Lung microvascular endothelial cell (primary cell): ENCODE data around the gene EMP2. TPM values are rescaled to one million over a fixed set of nuclear protein-coding genes. Genes with fewer than 3 reads are reported as not detected.

Source experiments
- DNase-seq, 2 donors: peaks; one replicate each; pipeline versions ENCODE4 v3.0.0 to v3.0.0-alpha.2; 2010; ENCODE audit warnings: low read depth in 2 of 2
- total RNA-seq: library from RNA; depleted of rRNA; stranded (reverse); fragments of >200 nt; gene quantifications from 2 replicates; pipeline ENCODE4 v1.2.1, GENCODE V29; 2014

The EMP2 gene
- total RNA-seq, 1 donor from 2014 or later: 32.7 TPM

GRCh38 chr16:10493276-10493675 is 87.1 kb downstream of the EMP2 start:
- no peak for DNase-seq

GRCh38 chr16:10490141-10490540 is 90.3 kb downstream of the EMP2 start:
- DNase-seq: no peak

GRCh38 chr16:10485698-10486382 is 94.6 kb downstream of the EMP2 start:
- DNase-seq: no peak

GRCh38 chr16:10485159-10485558 is 95.2 kb downstream of the EMP2 start:
- no peak for DNase-seq

GRCh38 chr16:10480151-10480550 is 100.2 kb downstream of the EMP2 start:
- no peak for DNase-seq

Other genes starting within 250 kb of the EMP2 start
- gene ATF7IP2, start 194.5 kb downstream of the EMP2 start, total RNA-seq: 5.2 and 8.1 TPM in 2 replicates
- gene TEKT5, start 114.3 kb upstream of the EMP2 start, total RNA-seq: not detected in 2 replicates
- gene NUBP1, start 163.2 kb upstream of the EMP2 start, total RNA-seq: 21.1 and 27.6 TPM in 2 replicates
- gene TVP23A, start 238.2 kb upstream of the EMP2 start, total RNA-seq: not detected in 2 replicates